Measurements from ENCODE around the gene ANK2.

Gene ANK2

DNA sequence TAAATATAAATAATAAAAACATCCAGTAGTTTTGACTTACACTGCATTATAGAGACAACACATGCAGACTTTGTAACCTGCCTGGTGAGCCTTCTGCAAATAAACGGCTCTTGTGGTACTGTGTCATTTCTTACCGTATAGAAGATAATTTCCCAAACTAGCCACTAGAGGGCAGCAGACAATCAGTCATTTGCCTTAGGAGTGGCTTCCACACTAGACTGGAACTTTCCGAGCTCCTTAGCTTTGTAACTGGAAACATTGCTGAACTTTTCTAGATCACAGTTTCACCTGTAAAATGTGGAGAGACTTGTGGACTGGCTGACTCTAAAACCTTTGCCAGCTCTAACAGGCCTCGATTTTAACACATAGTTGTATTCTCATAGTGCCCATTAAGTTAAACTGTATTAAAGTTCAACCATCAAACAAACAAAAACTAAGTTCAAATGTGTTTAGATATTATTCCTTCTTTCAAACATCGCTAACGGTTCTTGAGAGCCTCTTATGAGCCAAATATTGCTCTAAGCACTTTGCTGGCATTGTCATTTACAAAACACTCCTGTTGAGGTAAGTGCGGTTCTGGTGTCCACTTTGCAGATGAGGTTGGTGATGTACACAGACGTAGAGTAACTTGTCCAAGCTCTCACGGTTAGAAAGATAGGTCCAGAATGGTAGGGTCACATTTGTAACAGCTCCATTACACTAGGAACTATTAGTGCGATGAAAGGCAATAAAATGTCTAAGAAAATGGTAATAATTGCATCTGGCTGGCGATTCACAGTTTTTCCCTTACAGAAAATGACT lies 345.5 kb downstream of the ANK2 start:
- peak; percentile 4 to 8 for DNase-seq (ENCODE audit: low read depth in 2 of 2)

DNA sequence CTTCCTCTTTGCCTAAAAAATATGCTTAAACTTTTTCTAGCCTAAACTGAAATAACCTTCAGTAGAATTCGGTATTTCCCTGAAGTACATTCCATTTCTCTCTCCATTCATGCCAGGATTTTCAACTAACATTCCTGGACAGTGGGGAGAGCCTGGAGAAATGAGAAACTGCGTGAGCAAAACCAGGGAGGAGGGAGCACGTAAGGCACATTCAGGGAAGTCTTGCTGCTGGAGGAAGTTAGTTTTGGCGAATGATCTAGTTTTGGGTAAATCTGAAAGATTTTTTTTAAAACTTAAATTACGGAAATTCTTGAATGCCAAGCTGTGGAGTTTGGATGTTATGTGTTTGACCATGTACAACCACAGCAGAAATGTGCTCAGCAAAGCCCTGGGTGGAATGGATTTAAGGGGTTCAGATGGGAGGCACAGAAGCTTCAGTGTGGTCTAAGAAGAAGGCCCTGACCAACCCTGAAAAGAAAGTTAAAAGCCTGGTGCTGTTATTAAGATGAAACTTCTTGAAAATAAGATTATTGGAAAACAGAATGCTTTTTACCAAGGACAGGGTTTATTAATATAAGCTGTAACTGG lies 347.8 kb downstream of the ANK2 start:
- no peak for DNase-seq (ENCODE audit: low read depth in 2 of 2)

DNA sequence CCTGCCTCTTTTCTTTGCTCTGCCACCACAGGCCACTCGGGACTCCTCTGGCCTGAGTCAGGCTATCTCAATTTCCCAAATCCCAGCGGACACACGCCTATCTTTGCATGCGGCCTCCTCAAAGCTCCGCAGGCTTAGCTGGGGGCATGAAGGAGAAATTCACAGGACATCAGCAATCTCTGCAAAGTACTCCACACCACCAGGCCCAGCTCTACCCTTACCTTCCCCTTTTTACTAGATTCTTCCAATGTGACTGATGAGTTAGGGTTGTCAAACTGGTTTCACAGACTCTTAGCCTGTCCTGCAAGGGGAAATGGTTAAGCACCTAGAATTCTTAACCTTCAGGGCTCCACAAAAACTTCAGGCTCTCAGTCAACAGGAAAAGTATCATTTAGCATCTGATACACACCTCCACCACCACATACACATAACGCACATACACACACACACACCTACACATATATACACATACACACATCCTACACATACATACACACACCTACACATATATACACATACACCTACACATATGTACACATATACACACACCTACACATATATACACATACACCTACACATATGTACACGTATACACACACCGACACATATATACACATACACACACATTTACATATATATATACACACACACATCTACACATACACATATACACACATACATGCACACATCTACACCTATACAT lies 349.1 kb downstream of the ANK2 start:
- no peak for DNase-seq (ENCODE audit: low read depth in 2 of 2)

DNA sequence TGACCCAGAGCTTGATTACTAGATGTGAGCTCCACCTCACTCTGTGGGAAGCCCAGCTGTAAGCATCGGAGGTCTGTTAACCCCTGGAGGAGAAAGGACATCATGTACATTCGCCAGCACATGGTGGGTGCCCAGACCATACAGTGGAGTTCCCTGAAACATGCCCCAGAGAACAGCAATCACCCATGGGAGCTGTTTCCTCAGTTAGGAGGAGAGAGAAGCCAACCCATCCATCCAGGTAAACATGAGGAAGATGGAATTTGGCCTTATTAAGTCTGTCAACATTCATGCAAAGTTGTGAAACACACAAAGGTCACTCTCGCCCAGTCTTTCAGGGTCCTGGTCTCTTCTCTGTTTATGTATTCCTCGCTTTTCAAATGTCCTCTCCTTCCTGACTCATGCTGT lies 354.7 kb downstream of the ANK2 start:
- no peak for DNase-seq (ENCODE audit: low read depth in 2 of 2)

DNA sequence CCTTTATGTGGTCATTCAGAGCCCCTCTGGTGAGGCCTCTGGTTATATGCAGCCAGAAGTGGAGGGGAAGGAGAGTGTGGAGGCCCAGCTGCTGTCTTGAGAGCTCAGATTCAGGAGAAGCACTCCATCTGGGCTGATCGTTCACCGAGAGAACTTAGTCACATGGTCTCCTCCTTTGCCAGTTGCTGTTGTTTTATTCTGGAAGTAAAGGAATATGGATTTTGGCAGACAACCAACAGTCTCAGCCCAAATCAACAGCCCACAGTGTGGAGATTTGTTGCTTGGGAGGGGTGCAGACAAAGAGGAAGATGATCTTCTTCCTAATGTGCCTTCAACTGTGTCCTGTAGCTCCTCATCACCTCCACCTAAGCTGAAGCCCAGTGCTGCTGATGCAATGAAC lies 355.4 kb downstream of the ANK2 start:
- no peak for DNase-seq (ENCODE audit: low read depth in 2 of 2)

DNA sequence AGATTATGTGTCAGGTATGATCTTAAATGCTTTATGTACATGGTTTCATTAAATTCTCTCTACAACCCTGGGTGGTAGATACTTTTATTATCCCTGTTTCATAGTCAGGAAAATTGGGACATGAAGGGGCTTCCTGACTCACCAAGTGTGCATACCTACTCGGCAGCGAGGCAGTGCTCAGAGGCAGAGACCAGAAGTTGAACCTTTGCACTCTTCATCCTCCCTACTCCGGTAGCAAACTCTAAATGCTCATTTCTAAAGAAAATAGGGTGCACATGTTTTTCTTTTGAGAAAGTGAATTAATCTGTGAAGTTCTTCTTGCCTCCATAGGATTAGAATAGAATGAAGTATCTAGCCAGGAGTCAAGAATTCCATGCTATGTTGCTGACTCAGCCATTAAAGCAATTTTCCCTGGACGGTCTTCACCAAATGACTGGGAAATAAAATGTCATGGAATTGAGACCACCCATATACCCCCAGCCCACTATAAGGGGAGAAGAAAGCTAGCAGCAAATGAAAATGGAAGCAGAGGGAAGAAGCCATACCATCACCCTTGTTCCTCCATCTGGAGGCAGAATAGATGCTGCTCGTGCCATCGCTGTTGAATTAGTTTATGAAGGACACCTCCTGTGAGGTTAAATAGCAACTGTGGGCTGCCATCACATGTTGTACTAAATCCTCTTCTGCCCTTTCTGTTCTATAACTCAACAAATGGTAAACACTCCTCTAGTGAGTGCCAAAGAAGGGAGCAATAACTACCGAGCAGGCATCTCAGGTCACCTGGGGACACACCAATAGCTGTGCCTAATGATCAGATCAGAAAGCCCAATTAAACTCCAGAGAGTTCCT lies 356.6 kb downstream of the ANK2 start:
- no peak for DNase-seq (ENCODE audit: low read depth in 2 of 2)

- no peak for DNase-seq (ENCODE audit: low read depth in 2 of 2)
Observed at GRCh38 chr4:113406723-113407016, 357.2 kb downstream of the ANK2 start.

DNA sequence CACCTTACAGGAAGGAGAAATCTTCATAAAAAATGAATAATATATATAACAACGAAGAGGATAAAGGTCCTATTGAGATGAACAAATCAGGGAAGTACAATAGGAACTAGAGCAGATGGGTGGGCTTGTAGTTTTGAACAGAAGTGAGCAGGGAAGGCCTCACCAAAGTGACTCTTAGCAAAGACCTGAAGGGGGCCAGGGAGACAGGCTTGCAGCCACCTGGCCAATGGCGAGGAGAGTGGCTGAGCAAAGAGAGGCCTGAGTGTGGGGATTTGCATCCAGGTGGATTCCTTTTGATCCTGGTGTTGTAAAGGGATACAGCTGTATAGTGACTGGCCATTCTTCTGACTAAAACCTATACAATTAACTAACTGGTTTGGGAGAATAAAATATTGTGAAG lies 358.0 kb downstream of the ANK2 start:
- no peak for DNase-seq (ENCODE audit: low read depth in 2 of 2)

DNA sequence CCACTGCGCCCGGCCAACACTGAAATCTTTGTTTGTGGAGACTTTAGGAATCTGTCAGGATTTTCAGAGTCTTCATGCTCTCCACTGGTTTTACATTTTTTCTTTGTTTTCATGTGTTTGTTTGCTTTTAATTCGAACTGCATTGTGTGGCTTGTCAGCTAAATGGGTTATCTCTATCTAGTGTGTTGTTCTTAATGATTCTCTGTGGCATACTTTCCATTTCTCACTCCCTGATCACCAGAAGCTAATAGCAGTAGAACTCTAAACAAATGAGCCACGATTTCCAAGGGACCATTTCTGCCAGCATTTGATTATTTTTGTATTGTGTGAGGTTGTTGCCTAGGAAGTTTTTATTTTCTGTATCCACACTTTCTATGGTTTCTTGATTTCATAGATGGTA lies 359.7 kb downstream of the ANK2 start:
- no peak for DNase-seq (ENCODE audit: low read depth in 2 of 2)

- no peak for DNase-seq (ENCODE audit: low read depth in 2 of 2)
Observed at GRCh38 chr4:113410686-113411085, 361.2 kb downstream of the ANK2 start.

DNA sequence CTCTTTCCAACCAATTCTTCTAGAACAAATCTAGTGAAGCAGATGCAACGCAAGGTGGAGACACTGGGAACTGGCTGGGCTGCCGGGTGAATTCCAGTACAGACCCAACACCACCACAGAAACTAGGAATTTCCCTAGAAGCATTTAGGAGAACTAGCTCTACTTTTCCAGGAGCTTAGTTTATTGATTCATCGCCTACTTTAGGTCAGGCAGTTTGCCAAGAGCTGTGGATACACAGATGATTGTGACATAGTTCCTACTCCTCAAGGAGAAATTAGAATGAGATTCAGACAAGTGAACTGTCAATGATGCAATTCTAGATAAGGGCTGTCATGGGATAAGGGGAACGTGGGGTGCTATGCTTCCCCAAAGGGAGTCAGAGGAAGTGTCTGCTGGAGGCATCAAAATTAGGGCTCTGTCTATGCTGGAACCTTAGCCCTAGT lies 362.1 kb downstream of the ANK2 start:
- DNase-seq (ENCODE audit: low read depth in 2 of 2) = no peak

GRCh38 chr4:113419631-113420030 lies 370.2 kb downstream of the ANK2 start:
- no peak for DNase-seq (ENCODE audit: low read depth in 2 of 2)

DNA sequence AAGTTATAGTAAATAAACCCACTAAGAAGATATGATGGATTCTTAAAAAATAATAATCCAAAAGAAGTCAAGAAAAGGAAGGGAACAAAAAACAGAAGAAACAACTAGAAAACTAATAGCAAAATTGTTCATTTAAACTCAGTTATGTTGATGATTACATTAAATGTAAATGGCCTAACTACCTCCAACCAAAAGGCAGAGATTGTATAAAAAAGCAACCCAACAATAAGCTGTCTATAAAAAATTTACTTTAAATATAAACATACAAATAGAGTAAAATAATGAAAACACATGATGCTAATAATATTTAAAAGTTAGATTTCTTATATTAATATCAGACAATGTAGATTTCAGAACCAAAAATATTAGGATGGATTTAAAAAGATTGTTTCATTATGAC lies 371.5 kb downstream of the ANK2 start:
- DNase-seq (ENCODE audit: low read depth in 2 of 2) = no peak

- no peak for DNase-seq (ENCODE audit: low read depth in 2 of 2)
Observed at GRCh38 chr4:113423631-113424030, 374.2 kb downstream of the ANK2 start.

- DNase-seq (ENCODE audit: low read depth in 2 of 2) = no peak
Observed at GRCh38 chr4:113433116-113433515, 383.7 kb downstream of the ANK2 start.

Data from stimulated activated CD8-positive, alpha-beta memory T cell treated with anti-CD3 and anti-CD28 coated beads, Interleukin-7, amount 100 ng/mL, for 1 hour (primary cell).